Natural killer cell (primary cell): ENCODE measurements around the gene SMPD4. TPM values are rescaled to one million over a fixed set of nuclear protein-coding genes. Genes with fewer than 3 reads are reported as not detected.
A peak's percentile ranks its signal among the peaks of the same experiment; 100 is the strongest.
"Not testable (repeated sequence)": the region's sequence is repeated elsewhere in the genome, so short reads cannot be mapped to it uniquely, and the experiment has no call there.

Experiments
- ATAC-seq, 3 donors: fragments of 150-1000 bp in 2 of 3; fragments of 200-7000 bp in 1 of 3; cut with Tn5 transposase; 1 replicate in 1 of 3; 2 replicates in 2 of 3; pipeline ENCODE4 v1.10.0; 2021; ENCODE audit warnings: mild to moderate bottlenecking in 2 of 3, moderate library complexity in 2 of 3
- DNase-seq, 2 donors: peaks; one replicate each; pipeline versions ENCODE4 v3.0.0 to v3.0.0-alpha.2; 2013 to 2021; ENCODE audit warnings: mixed read lengths in 1 of 2
- H3K27ac ChIP-seq: one replicate; pipeline ENCODE4 v1.5.1; 2013; ENCODE audit warnings: mild to moderate bottlenecking, low read length
- H3K27me3 ChIP-seq: one replicate; pipeline ENCODE4 v1.6.1; 2013; ENCODE audit warnings: low read length; ENCODE audit not compliant: control insufficient read depth, insufficient read depth
- H3K36me3 ChIP-seq: one replicate; pipeline ENCODE4 v1.6.1; 2013; ENCODE audit warnings: low read length; ENCODE audit not compliant: control insufficient read depth, insufficient read depth
- H3K4me1 ChIP-seq: one replicate; pipeline ENCODE4 v1.6.1; 2013; ENCODE audit warnings: low read length; ENCODE audit not compliant: control insufficient read depth, insufficient read depth
- H3K4me3 ChIP-seq: one replicate; pipeline ENCODE4 v1.5.1; 2013; ENCODE audit warnings: low read length
- H3K9me3 ChIP-seq: one replicate; pipeline ENCODE4 v1.6.1; 2013; ENCODE audit warnings: low read length; ENCODE audit not compliant: control insufficient read depth, insufficient read depth
- H3K27ac Mint-ChIP-seq, 2 donors: one replicate each; pipeline ENCODE4 v1.8.0; 2022; ENCODE audit warnings: mild to moderate bottlenecking in 2 of 2, mixed read lengths in 2 of 2, moderate library complexity in 1 of 2
- H3K27me3 Mint-ChIP-seq, 2 donors: one replicate each; pipeline ENCODE4 v1.8.0; 2022; ENCODE audit warnings: low read depth in 2 of 2, mixed read lengths in 2 of 2
- H3K36me3 Mint-ChIP-seq: one replicate; pipeline ENCODE4 v1.8.0; 2022; ENCODE audit warnings: mixed read lengths
- H3K4me1 Mint-ChIP-seq, 2 donors: one replicate each; pipeline ENCODE4 v1.8.0; 2022; ENCODE audit warnings: mixed read lengths in 2 of 2
- H3K4me3 Mint-ChIP-seq: one replicate; pipeline ENCODE4 v1.8.0; 2022; ENCODE audit warnings: mild to moderate bottlenecking, moderate library complexity, mixed read lengths
- H3K9me3 Mint-ChIP-seq, 2 donors: one replicate each; pipeline ENCODE4 v1.8.0; 2022; ENCODE audit warnings: mixed read lengths in 2 of 2
- CTCF ChIP-seq: fragments of 200-600 bp; IDR thresholded peaks from one replicate; pipeline ENCODE4 v1.8.0; 2022; ENCODE audit warnings: antibody characterized with exemption
- WGBS: methylation state at CpG from one replicate; pipeline ENCODE4 v1.1.7; 2013; ENCODE audit warnings: missing lambda C conversion rate; ENCODE audit not compliant: insufficient coverage; 5-methylcytosine and 5-hydroxymethylcytosine counted together
- intact Hi-C: fragments of 100-400 bp; cut with micrococcal nuclease; formaldehyde crosslinking; loops from one replicate; pipeline ENCODE4 v1.14.2; 2022
- total RNA-seq, 4 donors: library from RNA; stranded (reverse); fragments of 120-200 nt in 1 of 4; gene quantifications; one replicate each; pipeline versions ENCODE4 v1.2.3 to v1.2.4, GENCODE V29; 2013 to 2022

The SMPD4 gene
- total RNA-seq, 3 donors from 2014 or later (not counting 1 experiment from before 2014, with no cell fraction given): 77.8 to 81.8 (median 79.0) TPM

DNA sequence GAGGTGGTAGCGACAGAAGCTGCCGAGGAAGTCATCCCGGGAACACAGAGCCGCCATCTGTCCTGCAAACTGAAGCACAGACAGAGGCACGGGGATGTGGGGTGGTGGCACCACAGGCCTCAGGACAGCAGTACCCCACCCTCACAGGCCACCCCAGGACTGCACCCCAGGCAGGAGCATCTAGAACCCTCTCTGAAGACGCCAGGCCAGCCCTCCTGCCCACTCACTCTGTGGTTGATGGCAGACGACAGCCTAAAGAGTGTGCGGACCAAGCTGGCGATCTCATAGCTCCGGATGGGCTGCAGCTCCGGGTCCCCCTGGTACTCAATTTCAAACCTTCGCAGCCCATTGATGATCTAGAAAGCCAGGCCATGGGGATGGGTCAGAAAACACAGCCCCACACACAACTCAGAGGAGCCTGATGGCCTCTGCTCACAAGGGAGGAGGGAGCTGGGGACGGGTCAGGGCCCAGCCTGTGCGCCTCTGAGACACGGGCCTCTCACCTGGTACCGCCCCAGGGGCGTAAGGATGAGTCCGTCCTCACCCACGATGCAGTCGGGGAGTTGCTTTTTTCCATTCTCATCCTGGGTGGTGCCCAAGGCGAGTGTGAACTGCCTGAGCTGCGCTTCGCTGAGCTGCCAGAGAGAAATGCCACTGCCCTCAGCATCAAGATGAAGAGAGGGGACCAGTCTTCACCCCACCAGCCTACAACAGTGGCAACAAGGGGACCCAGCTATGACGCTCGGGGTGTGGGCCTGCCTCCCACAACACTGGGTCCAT lies 28.4 kb downstream of the SMPD4 start:
- Mint-ChIP-seq H3K27ac (no peak overlapping the region), H3K27me3 (no peaks in the 10 kb centered on the region), H3K36me3 (no peaks in the 10 kb centered on the region), H3K9me3 (no peaks in the 10 kb centered on the region), H3K4me1 (peaks cover 3 to 7% of the 10 kb centered on the region in 2 donors), H3K4me3 (no peak overlapping the region)
- Histone ChIP-seq H3K9me3 (no peaks in the 10 kb centered on the region), H3K27me3 (no peaks in the 10 kb centered on the region), H3K4me1 (peaks cover 9% of the 10 kb centered on the region), H3K36me3 (peaks cover 22% of the 10 kb centered on the region), H3K27ac (no peak overlapping the region), H3K4me3 (no peak overlapping the region)
- no peak for DNase-seq
- intact Hi-C loops: no loop called here
- TF ChIP-seq CTCF: no peak
- no peak for ATAC-seq
- WGBS: 94% methylated on average over 23 of the region's 25 CpGs

DNA sequence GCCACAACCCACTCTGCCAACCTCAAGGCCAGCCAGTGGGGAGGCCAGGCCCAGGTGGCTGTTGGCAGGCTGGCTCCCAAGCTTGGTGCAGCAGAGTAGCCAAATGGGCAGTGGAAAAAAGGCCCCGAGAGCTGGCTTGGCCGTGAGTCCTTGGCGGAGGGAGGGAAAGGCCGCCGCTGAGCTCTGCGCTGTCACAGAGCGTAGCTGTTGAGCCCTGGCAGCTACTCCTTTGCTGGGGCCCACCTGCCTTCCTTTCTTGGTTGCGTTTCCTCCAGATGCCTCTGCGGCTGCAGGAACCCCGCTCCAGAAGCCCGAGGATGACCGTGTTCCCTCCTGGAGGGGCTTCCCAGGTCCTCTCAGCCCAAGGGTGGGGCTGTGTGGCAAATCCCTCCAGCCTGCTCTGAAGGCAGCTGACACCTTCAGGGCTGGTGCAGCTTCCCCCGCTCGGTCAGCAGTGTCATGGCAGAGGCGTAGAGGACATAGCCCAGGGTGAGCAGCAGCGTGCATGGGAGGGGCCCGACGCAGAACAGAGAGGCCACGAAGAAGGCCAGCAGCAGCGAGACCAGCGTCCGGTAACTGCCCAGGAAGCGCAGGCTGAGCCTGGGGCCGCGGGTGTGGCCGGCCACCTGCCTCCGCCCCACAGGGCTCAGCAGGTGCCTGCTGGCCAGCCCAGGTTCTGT lies 29.1 kb downstream of the SMPD4 start:
- H3K9me3 Mint-ChIP-seq, H3K27me3 ChIP-seq, H3K4me1 Mint-ChIP-seq, H3K36me3 Mint-ChIP-seq, ATAC-seq, H3K4me3 ChIP-seq, H3K27ac Mint-ChIP-seq, H3K4me3 Mint-ChIP-seq, H3K9me3 ChIP-seq, intact Hi-C loops, DNase-seq, H3K27ac ChIP-seq, H3K27me3 Mint-ChIP-seq, H3K4me1 ChIP-seq: not testable (repeated sequence)
- peaks cover 22% of the 10 kb centered on the region for H3K36me3 ChIP-seq
- WGBS: 98% methylated on average over 26 of the region's 27 CpGs

- DNase-seq, H3K4me3 ChIP-seq, H3K4me1 Mint-ChIP-seq, H3K9me3 ChIP-seq, H3K27me3 ChIP-seq, H3K27me3 Mint-ChIP-seq, H3K36me3 Mint-ChIP-seq, ATAC-seq, intact Hi-C loops, H3K4me3 Mint-ChIP-seq, H3K4me1 ChIP-seq, H3K9me3 Mint-ChIP-seq, H3K27ac ChIP-seq: not testable (repeated sequence)
- 75% methylated on average over 5 of the region's 5 CpGs for WGBS
- peaks cover 22% of the 10 kb centered on the region for H3K36me3 ChIP-seq
- H3K27ac Mint-ChIP-seq: peak overlapping the region in 1 of 2 donors; percentile 29
Measured at GRCh38 chr2:130151145-130151512, 30.3 kb downstream of the SMPD4 start.

DNA sequence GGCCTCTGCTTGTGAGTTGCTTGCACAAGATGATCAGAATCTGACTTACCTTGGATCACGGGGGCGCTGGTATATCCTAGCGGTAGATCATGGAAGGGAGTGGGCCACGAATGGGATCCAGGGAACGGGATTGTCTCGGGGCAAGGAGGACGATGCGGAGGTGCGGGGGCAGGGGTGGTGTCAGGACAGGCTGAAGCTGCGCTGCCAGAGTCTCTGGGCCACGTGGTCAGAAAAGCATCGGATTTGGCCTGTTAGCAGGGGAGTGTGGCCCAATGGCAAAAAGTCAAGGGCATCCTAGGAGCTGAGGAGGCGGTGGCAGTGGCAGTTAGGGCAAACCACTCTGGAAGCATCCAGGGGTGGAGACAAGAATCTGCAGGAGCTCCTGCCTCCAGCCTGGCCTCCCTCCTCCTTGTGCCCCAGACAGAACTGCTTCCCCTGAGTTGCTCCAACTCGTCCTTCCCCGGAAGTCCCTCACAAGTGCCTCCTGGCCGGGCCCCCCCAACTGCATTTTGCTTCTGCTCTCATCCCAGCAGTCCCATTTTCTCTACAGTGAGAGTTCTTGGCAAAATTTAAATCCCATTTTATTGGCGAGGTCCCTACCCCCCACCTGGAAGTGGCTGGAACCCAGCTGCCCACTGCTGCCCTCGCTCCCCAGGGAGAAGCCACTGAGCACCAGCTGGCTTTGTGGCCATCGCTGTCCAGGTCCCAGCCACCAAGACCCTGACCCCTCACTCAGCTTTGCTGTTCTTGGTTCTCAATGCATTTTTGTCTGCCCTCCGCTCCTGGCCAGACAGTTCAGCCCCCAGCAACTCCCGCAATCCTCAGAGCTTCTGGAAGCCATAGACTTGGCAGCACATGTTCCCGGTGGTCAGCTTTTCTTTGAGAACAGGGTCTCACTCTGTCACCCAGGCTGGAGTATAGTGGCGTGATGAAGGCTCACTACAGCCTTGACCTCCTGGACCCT lies 30.9 kb downstream of the SMPD4 start:
- 96% methylated on average over 23 of the region's 23 CpGs for WGBS
- ATAC-seq: no peak
- H3K9me3 Mint-ChIP-seq: no peaks in the 10 kb centered on the region
- Histone ChIP-seq H3K4me1 (no peaks in the 10 kb centered on the region), H3K27ac (no peak overlapping the region), H3K27me3 (no peaks in the 10 kb centered on the region), H3K9me3 (no peaks in the 10 kb centered on the region), H3K4me3 (no peak overlapping the region), H3K36me3 (peaks cover 22% of the 10 kb centered on the region)
- intact Hi-C loops: no loop called here
- DNase-seq: peak in 1 of 2 donors; percentile 12
- H3K36me3 Mint-ChIP-seq: no peaks in the 10 kb centered on the region
- H3K4me3 Mint-ChIP-seq: no peak overlapping the region
- no peak for TF ChIP-seq CTCF
- H3K4me1 Mint-ChIP-seq: no peaks in the 10 kb centered on the region
- H3K27me3 Mint-ChIP-seq: peaks cover 0 to 5% of the 10 kb centered on the region in 2 donors
- H3K27ac Mint-ChIP-seq: peak overlapping the region in 1 of 2 donors; percentile 29

- ATAC-seq: not testable (repeated sequence)
Measured at GRCh38 chr2:130148515-130148914, 32.9 kb downstream of the SMPD4 start.

GRCh38 chr2:130145006-130145414 lies 36.4 kb downstream of the SMPD4 start, which contains the start of gene CCDC74B:
TSS of gene CCDC74B (minus strand) at chr2:130145112. CDS start at chr2:130144996, 116 bp downstream.
- 13% methylated on average over 26 of the region's 30 CpGs for WGBS
- peaks cover 7 to 17% of the 10 kb centered on the region in 2 donors for H3K4me1 Mint-ChIP-seq
- DNase-seq: peak; percentile 49 to 71
- H3K36me3 Mint-ChIP-seq, intact Hi-C loops, H3K4me3 ChIP-seq, H3K9me3 ChIP-seq, H3K36me3 ChIP-seq, H3K27me3 ChIP-seq, H3K9me3 Mint-ChIP-seq, H3K27ac ChIP-seq: not testable (repeated sequence)
- peak; percentile 82 to 91 (median 90) for ATAC-seq
- H3K27ac Mint-ChIP-seq: peak within 1 kb of the TSS in 1 of 2 donors; percentile 67
- H3K4me3 Mint-ChIP-seq: peak within 1 kb of the TSS; percentile 81
- peaks cover 15% of the 10 kb centered on the region for H3K4me1 ChIP-seq
- peaks cover 7 to 11% of the 10 kb centered on the region in 2 donors for H3K27me3 Mint-ChIP-seq

More at GRCh38 chr2:130148515-130148914, 32.9 kb downstream of the SMPD4 start:
- H3K9me3 Mint-ChIP-seq, intact Hi-C loops, H3K27me3 Mint-ChIP-seq, H3K4me3 ChIP-seq, H3K27me3 ChIP-seq, H3K9me3 ChIP-seq, DNase-seq, H3K36me3 Mint-ChIP-seq, H3K27ac ChIP-seq, H3K27ac Mint-ChIP-seq, H3K4me3 Mint-ChIP-seq, H3K4me1 Mint-ChIP-seq: not testable (repeated sequence)
- WGBS: 72% methylated on average over 4 of the region's 6 CpGs
- H3K4me1 ChIP-seq: peaks cover 12% of the 10 kb centered on the region
- H3K36me3 ChIP-seq: peaks cover 11% of the 10 kb centered on the region
